CD14-positive monocyte (primary cell): ENCODE data around the gene PRKN. TPM values are rescaled to one million over a fixed set of nuclear protein-coding genes. Genes with fewer than 3 reads are reported as not detected.

Source experiments
- DNase-seq, 3 donors: peaks; one replicate each; pipeline ENCODE4 v3.0.0-alpha.2; 2011 to 2022
- H2AFZ ChIP-seq: 2 replicates; pipeline ENCODE4 v1.6.0; 2012; ENCODE audit warnings: mild to moderate bottlenecking, low read depth, low read length, inconsistent platforms; ENCODE audit not compliant: insufficient read depth, poor library complexity, severe bottlenecking
- H3K27ac ChIP-seq, 2 donors: 1 replicate in 1 of 2; 2 replicates in 1 of 2; pipeline ENCODE4 v1.5.1; 2012 to 2013; ENCODE audit warnings: low read length in 2 of 2, control low read depth in 1 of 2, inconsistent platforms in 1 of 2, low read depth in 1 of 2, mild to moderate bottlenecking in 1 of 2
- H3K27me3 ChIP-seq, 2 donors: one replicate each; pipeline versions ENCODE4 v1.6.0 to v1.6.1; 2011 to 2013; ENCODE audit warnings: low read length in 2 of 2; ENCODE audit not compliant: control insufficient read depth in 2 of 2, insufficient read depth in 2 of 2
- H3K36me3 ChIP-seq, 2 donors: replicated peaks in 1 of 2; 1 replicate in 1 of 2; 2 replicates in 1 of 2; pipeline versions ENCODE4 v1.5.1 to v1.6.1; 2012 to 2013; ENCODE audit warnings: low read length in 2 of 2, control low read depth in 1 of 2, inconsistent platforms in 1 of 2, mild to moderate bottlenecking in 1 of 2; ENCODE audit not compliant: insufficient read depth in 2 of 2, control insufficient read depth in 1 of 2
- H3K4me1 ChIP-seq, 2 donors: 1 replicate in 1 of 2; 2 replicates in 1 of 2; pipeline versions ENCODE4 v1.5.1 to v1.6.1; 2012 to 2013; ENCODE audit warnings: low read length in 2 of 2, control low read depth in 1 of 2, inconsistent platforms in 1 of 2, mild to moderate bottlenecking in 1 of 2, moderate library complexity in 1 of 2; ENCODE audit not compliant: insufficient read depth in 2 of 2, control insufficient read depth in 1 of 2
- H3K4me2 ChIP-seq: replicated peaks from 2 replicates; pipeline ENCODE3; 2012; ENCODE audit warnings: low read length, moderate library complexity, mild to moderate bottlenecking; ENCODE audit not compliant: poor library complexity, severe bottlenecking; ENCODE audit errors: extremely low read depth
- H3K4me3 ChIP-seq, 3 experiments: fragments of 200-600 bp in 1 of 3; sonication (generic) in 1 of 3; replicated peaks in 1 of 3; 1 replicate in 2 of 3; 2 replicates in 1 of 3; pipeline ENCODE4 v1.5.1; 2011 to 2013; ENCODE audit warnings: low read length in 3 of 3, mild to moderate bottlenecking in 3 of 3, control low read depth in 2 of 3, low read depth in 2 of 3, inconsistent platforms in 1 of 3, moderate library complexity in 1 of 3
- H3K79me2 ChIP-seq: 2 replicates; pipeline ENCODE4 v1.6.0; 2012; ENCODE audit warnings: mild to moderate bottlenecking, control low read depth, inconsistent platforms, low read length, moderate library complexity; ENCODE audit not compliant: insufficient read depth
- H3K9ac ChIP-seq: 2 replicates; pipeline ENCODE4 v1.6.0; 2017; ENCODE audit warnings: low read length, mild to moderate bottlenecking; ENCODE audit not compliant: insufficient read depth, poor library complexity, severe bottlenecking
- H3K9me3 ChIP-seq, 2 donors: replicated peaks in 1 of 2; 1 replicate in 1 of 2; 2 replicates in 1 of 2; pipeline versions ENCODE4 v1.5.1 to v1.6.1; 2012 to 2013; ENCODE audit warnings: low read length in 2 of 2, control low read depth in 1 of 2; ENCODE audit not compliant: control insufficient read depth in 1 of 2, insufficient read depth in 1 of 2
- H4K20me1 ChIP-seq: 2 replicates; pipeline ENCODE4 v1.6.0; 2012; ENCODE audit warnings: mild to moderate bottlenecking, low read length, control low read depth, moderate library complexity; ENCODE audit not compliant: insufficient read depth
- H3K27ac Mint-ChIP-seq, 7 donors: one replicate each; pipeline ENCODE4 v1.8.0; 2020; ENCODE audit warnings: mild to moderate bottlenecking in 7 of 7, mixed read lengths in 7 of 7, moderate library complexity in 6 of 7, inconsistent platforms in 2 of 7
- H3K27me3 Mint-ChIP-seq, 3 donors: one replicate each; pipeline ENCODE4 v1.8.0; 2021 to 2022; ENCODE audit warnings: low read depth in 3 of 3, mild to moderate bottlenecking in 3 of 3, mixed read lengths in 3 of 3, moderate library complexity in 3 of 3, inconsistent platforms in 1 of 3
- H3K36me3 Mint-ChIP-seq, 2 donors: one replicate each; pipeline ENCODE4 v1.8.0; 2020; ENCODE audit warnings: mixed read lengths in 2 of 2, inconsistent platforms in 1 of 2, mild to moderate bottlenecking in 1 of 2
- H3K4me1 Mint-ChIP-seq: one replicate; pipeline ENCODE4 v1.8.0; 2020; ENCODE audit warnings: mild to moderate bottlenecking, mixed read lengths
- H3K4me3 Mint-ChIP-seq, 2 donors: one replicate each; pipeline ENCODE4 v1.8.0; 2020; ENCODE audit warnings: mild to moderate bottlenecking in 2 of 2, mixed read lengths in 2 of 2, moderate library complexity in 1 of 2
- H3K9me3 Mint-ChIP-seq, 7 donors: one replicate each; pipeline ENCODE4 v1.8.0; 2020 to 2022; ENCODE audit warnings: mixed read lengths in 7 of 7, mild to moderate bottlenecking in 6 of 7, moderate library complexity in 6 of 7, inconsistent platforms in 2 of 7
- CTCF ChIP-seq: fragments of 200-600 bp; IDR thresholded peaks from one replicate; pipeline ENCODE4 v1.8.0; 2022; ENCODE audit warnings: antibody characterized with exemption, mild to moderate bottlenecking
- WGBS: methylation state at CpG from one replicate; pipeline ENCODE4 v1.1.5; 2013; ENCODE audit warnings: missing lambda C conversion rate; ENCODE audit not compliant: insufficient coverage; 5-methylcytosine and 5-hydroxymethylcytosine counted together
- intact Hi-C, 2 donors: fragments of 100-400 bp; cut with micrococcal nuclease; formaldehyde crosslinking; loops; one replicate each; pipeline versions ENCODE4 v1.15.0 to v1.15.1; 2023
- polyA plus RNA-seq, 3 donors: library from polyadenylated mRNA; depleted of rRNA in 1 of 3; unstranded in 2 of 3; stranded (reverse) in 1 of 3; fragments of 300-500 nt in 2 of 3; fragments of >200 nt in 1 of 3; fragmentation: Illumina TruSeq in 2 of 3; gene quantifications; 1 replicate in 2 of 3; 2 replicates in 1 of 3; pipeline ENCODE4 v1.2.3, GENCODE V29; 2012 to 2021

The PRKN gene
- polyA plus RNA-seq, 3 donors: 0.19 to 0.21 TPM; not detected in 1

GRCh38 chr6:161608771-161609170, 1118.8 kb downstream of the PRKN start:
- 100% methylated on average over 1 of the region's 3 CpGs for WGBS
- H4K20me1 ChIP-seq: no peaks in the 10 kb centered on the region
- Mint-ChIP-seq H3K36me3 (no peaks in the 10 kb centered on the region), H3K9me3 (peaks cover 9 to 26% (median 17%) of the 10 kb centered on the region in 7 donors), H3K27me3 (peaks cover 0 to 2% (median 0%) of the 10 kb centered on the region in 3 donors), H3K4me1 (no peaks in the 10 kb centered on the region), H3K4me3 (no peak overlapping the region), H3K27ac (no peak overlapping the region)
- peaks cover 30 to 45% of the 10 kb centered on the region in 2 donors for H3K9me3 ChIP-seq
- no peak overlapping the region for H3K27ac ChIP-seq
- DNase-seq: no peak
- no peak overlapping the region for H3K9ac ChIP-seq
- intact Hi-C loops: no loop called here
- H3K36me3 ChIP-seq: no peaks in the 10 kb centered on the region
- H3K4me2 ChIP-seq: no peak overlapping the region
- H3K4me3 ChIP-seq: no peak overlapping the region
- no peaks in the 10 kb centered on the region for H3K27me3 ChIP-seq
- no peaks in the 10 kb centered on the region for H3K4me1 ChIP-seq
- H3K79me2 ChIP-seq: no peaks in the 10 kb centered on the region
- TF ChIP-seq CTCF: no peak
- H2AFZ ChIP-seq: no peak overlapping the region

- Histone ChIP-seq H3K4me1 (no peaks in the 10 kb centered on the region), H3K79me2 (no peaks in the 10 kb centered on the region), H3K9ac (no peak overlapping the region), H3K27me3 (no peaks in the 10 kb centered on the region), H3K4me2 (no peak overlapping the region), H3K4me3 (no peak overlapping the region), H3K36me3 (no peaks in the 10 kb centered on the region), H3K27ac (no peak overlapping the region), H3K9me3 (peaks cover 29 to 40% of the 10 kb centered on the region in 2 donors), H2AFZ (no peak overlapping the region), H4K20me1 (no peaks in the 10 kb centered on the region)
- WGBS: 89% methylated on average over 3 of the region's 6 CpGs
- Mint-ChIP-seq H3K27ac (no peak overlapping the region), H3K4me1 (no peaks in the 10 kb centered on the region), H3K36me3 (no peaks in the 10 kb centered on the region), H3K27me3 (peaks cover 0 to 2% (median 0%) of the 10 kb centered on the region in 3 donors), H3K4me3 (no peak overlapping the region), H3K9me3 (peaks cover 9 to 26% (median 17%) of the 10 kb centered on the region in 7 donors)
- intact Hi-C loops: no loop called here
- TF ChIP-seq CTCF: no peak
- no peak for DNase-seq
Observed at GRCh38 chr6:161607696-161608297, 1119.8 kb downstream of the PRKN start.
